Measurements from ENCODE around the gene FLYWCH2. TPM values are rescaled to one million over a fixed set of nuclear protein-coding genes. Genes with fewer than 3 reads are reported as not detected.

FLYWCH2 gene
- total and polyA plus RNA-seq, 2 of the 13 experiments (the other 11 are each of a cell fraction or from before 2014, with no cell fraction given): 16.9 to 19.8 TPM

- TF ChIP-seq ZNF773 (CRISPR knock-in tag; IDR thresholded peaks at IDR 0.05; ENCODE audit: borderline replicate concordance): no peak
- TF ChIP-seq HIVEP1 (CRISPR knock-in tag; IDR thresholded peaks at IDR 0.05): 0 out of 2 replicates have a peak, but pooled peaks have one; percentile 31
- 0 out of 2 replicates have a peak, but pooled peaks have one; percentile 22 for TF ChIP-seq KDM3A (CRISPR knock-in tag; IDR thresholded peaks at IDR 0.05; ENCODE audit: low read depth)
- TF ChIP-seq ZBTB1 (CRISPR knock-in tag; IDR thresholded peaks at IDR 0.05; ENCODE audit: borderline replicate concordance): no peak
Measured at GRCh38 chr16:2858245-2859025, 24.6 kb upstream of the FLYWCH2 start (continued).

GRCh38 chr16:2859686-2860265, 23.2 kb upstream of the FLYWCH2 start:
- Histone ChIP-seq H3K9me3 (ENCODE audit: low read length) (peaks cover 7% of the 10 kb centered on the region; the same call in 1 of the 2 replicates), H3K4me1 (ENCODE audit: insufficient read depth, low read length) (peaks cover 16% of the 10 kb centered on the region), H3K79me2 (ENCODE audit: insufficient read depth, low read length) (no peaks in the 10 kb centered on the region), H3K36me3 (replicated peaks in 1 of 2; ENCODE audit: control insufficient read depth in 1 of 2, insufficient read depth in 2 of 2, low read length in 2 of 2) (no peaks in the 10 kb centered on the region), H2AFZ (ENCODE audit: low read length) (no peak overlapping the region), H3K9ac (ENCODE audit: insufficient read depth, low read depth, low read length) (no peak overlapping the region), H3K4me3 (replicated peaks in 1 of 3; ENCODE audit: insufficient read depth in 1 of 3, low read depth in 2 of 3, low read length in 3 of 3) (no peak overlapping the region), H4K20me1 (ENCODE audit: insufficient read depth, low read length) (no peaks in the 10 kb centered on the region), H3K27me3 (ENCODE audit: control insufficient read depth in 1 of 2, insufficient read depth in 2 of 2, low read length in 2 of 2) (peaks cover 0 to 2% of the 10 kb centered on the region in 2 experiments; a peak in 2 of 5 replicates), H3K4me2 (ENCODE audit: low read depth, low read length) (no peak overlapping the region), H3K27ac (ENCODE audit: extremely low read length, insufficient read depth, low read length) (no peak overlapping the region)
- 34% methylated on average over 5 of the region's 10 CpGs for WGBS (ENCODE audit: low lambda C conversion rate)
- BruUV-seq (replicated peaks): no TSS peak
- in situ Hi-C loops (cut with HindIII; ENCODE audit: extremely low pct_ligation_motif_present, low pct_unique_long_range_greater_than_20kb) (no loop called here), intact Hi-C loops (cut with micrococcal nuclease; ENCODE audit: unreplicated experiment) (no loop called here)
- ChIA-PET CTCF (ENCODE audit: low intra/inter-chr PET ratio, low total read pairs) (no interaction called here), POLR2A (no interaction called here)
- ATAC-seq (no peak), DNase-seq (ENCODE audit: low spot score) (no peak), FAIRE-seq (no peak)
- TF ChIP-seq ZNF557 (CRISPR knock-in tag; IDR thresholded peaks at IDR 0.05) (no peak), AGO2 (optimal IDR thresholded peaks at IDR 0.05; ENCODE audit: low read depth, low read length) (no peak), GLI4 (CRISPR knock-in tag; IDR thresholded peaks at IDR 0.05; ENCODE audit: borderline replicate concordance) (no peak), PBX3 (CRISPR knock-in tag; IDR thresholded peaks at IDR 0.05; ENCODE audit: borderline replicate concordance) (no peak), ZNF569 (CRISPR knock-in tag; IDR thresholded peaks at IDR 0.05; ENCODE audit: borderline replicate concordance) (no peak), ZNF660 (CRISPR knock-in tag; IDR thresholded peaks at IDR 0.05; ENCODE audit: borderline replicate concordance, low read depth) (no peak), HNRNPL (IDR thresholded peaks at IDR 0.05; ENCODE audit: low read depth, low read length) (no peak), FOXM1 (CRISPR knock-in tag; IDR thresholded peaks at IDR 0.05) (no peak), ZFP36 (IDR thresholded peaks at IDR 0.05; ENCODE audit: borderline replicate concordance, low read depth, low read length, partially characterized antibody) (no peak), KDM6A (CRISPR knock-in tag; IDR thresholded peaks at IDR 0.05; ENCODE audit: low read depth) (no peak), EHMT2 (IDR thresholded peaks at IDR 0.05; ENCODE audit: borderline replicate concordance, low read depth, low read length) (no peak)
- TF ChIP-seq, protein P1, sequence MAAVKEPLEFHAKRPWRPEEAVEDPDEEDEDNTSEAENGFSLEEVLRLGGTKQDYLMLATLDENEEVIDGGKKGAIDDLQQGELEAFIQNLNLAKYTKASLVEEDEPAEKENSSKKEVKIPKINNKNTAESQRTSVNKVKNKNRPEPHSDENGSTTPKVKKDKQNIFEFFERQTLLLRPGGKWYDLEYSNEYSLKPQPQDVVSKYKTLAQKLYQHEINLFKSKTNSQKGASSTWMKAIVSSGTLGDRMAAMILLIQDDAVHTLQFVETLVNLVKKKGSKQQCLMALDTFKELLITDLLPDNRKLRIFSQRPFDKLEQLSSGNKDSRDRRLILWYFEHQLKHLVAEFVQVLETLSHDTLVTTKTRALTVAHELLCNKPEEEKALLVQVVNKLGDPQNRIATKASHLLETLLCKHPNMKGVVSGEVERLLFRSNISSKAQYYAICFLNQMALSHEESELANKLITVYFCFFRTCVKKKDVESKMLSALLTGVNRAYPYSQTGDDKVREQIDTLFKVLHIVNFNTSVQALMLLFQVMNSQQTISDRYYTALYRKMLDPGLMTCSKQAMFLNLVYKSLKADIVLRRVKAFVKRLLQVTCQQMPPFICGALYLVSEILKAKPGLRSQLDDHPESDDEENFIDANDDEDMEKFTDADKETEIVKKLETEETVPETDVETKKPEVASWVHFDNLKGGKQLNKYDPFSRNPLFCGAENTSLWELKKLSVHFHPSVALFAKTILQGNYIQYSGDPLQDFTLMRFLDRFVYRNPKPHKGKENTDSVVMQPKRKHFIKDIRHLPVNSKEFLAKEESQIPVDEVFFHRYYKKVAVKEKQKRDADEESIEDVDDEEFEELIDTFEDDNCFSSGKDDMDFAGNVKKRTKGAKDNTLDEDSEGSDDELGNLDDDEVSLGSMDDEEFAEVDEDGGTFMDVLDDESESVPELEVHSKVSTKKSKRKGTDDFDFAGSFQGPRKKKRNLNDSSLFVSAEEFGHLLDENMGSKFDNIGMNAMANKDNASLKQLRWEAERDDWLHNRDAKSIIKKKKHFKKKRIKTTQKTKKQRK (IDR thresholded peaks at IDR 0.05; ENCODE audit: low read length): no peak
- TF ChIP-seq, protein P2, sequence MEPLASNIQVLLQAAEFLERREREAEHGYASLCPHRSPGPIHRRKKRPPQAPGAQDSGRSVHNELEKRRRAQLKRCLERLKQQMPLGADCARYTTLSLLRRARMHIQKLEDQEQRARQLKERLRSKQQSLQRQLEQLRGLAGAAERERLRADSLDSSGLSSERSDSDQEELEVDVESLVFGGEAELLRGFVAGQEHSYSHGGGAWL (CRISPR knock-in tag; IDR thresholded peaks at IDR 0.05): no peak

Data from HepG2 (cell line).